ENCODE measurements around the gene GTF2A1.
A peak's percentile ranks its signal among the peaks of the same experiment; 100 is the strongest.

GTF2A1 gene

DNA sequence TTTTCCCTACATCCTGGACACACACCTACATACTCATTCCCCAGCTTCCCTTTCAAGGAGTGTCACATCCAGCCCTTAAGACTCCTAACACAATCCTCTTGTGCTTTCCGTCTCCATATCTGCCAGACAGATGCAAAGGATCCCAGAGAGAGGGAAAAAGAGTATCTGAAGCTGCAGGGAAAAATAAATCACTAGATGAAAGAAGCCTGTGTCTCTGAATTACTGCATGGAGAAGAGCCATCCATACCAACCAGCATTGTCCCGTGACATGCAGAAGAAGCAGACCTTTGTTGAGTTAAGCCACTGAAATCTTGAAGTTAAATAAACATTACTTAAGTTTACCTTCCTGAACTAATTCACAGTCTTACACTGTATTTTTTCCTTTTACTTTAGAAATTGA is 54.6 kb downstream of the GTF2A1 start:
- H3K18ac ChIP-seq (ENCODE audit: low read length), result no peak overlapping the region
- H3K56ac ChIP-seq (ENCODE audit: low read length), result no peak overlapping the region
- H4K5ac ChIP-seq (ENCODE audit: low read length), result no peak overlapping the region
- no peaks in the 10 kb centered on the region for H3K4me1 ChIP-seq (ENCODE audit: control insufficient read depth, low read depth, low read length)
- no peaks in the 10 kb centered on the region for H3K79me2 ChIP-seq (ENCODE audit: control insufficient read depth, insufficient read depth, low read length)
- H2BK120ac ChIP-seq (ENCODE audit: low read depth, low read length), result no peak overlapping the region
- no peaks in the 10 kb centered on the region for H3K36me3 ChIP-seq (ENCODE audit: control insufficient read depth, insufficient read depth, low read length)
- no peaks in the 10 kb centered on the region for H3K27me3 ChIP-seq (ENCODE audit: insufficient read depth, low read length, poor library complexity)
- H3K4me2 ChIP-seq (ENCODE audit: low read length), result no peak overlapping the region
- H3K79me1 ChIP-seq (ENCODE audit: low read length), result no peaks in the 10 kb centered on the region
- no CpG with 5 or more reads among the region's 2 CpGs for WGBS (ENCODE audit: extremely low coverage, insufficient coverage, low lambda C conversion rate)
- H3K23ac ChIP-seq (ENCODE audit: low read length), result no peak overlapping the region
- DNase-seq, result no peak
- no peak overlapping the region for H3K4me3 ChIP-seq (ENCODE audit: low read length)
- no peak overlapping the region for H3K4ac ChIP-seq (ENCODE audit: low read depth, low read length)
- no peak overlapping the region for H3K27ac ChIP-seq (ENCODE audit: low read depth, low read length)
- no peak overlapping the region for H3K9ac ChIP-seq (ENCODE audit: low read length)
- H4K8ac ChIP-seq (ENCODE audit: low read depth, low read length), result no peak overlapping the region
- H2AK5ac ChIP-seq (ENCODE audit: low read length), result no peak overlapping the region
- no peak overlapping the region for H2BK5ac ChIP-seq (ENCODE audit: low read length)
- H2BK15ac ChIP-seq (replicated peaks; ENCODE audit: low read depth), result no peak overlapping the region

DNA sequence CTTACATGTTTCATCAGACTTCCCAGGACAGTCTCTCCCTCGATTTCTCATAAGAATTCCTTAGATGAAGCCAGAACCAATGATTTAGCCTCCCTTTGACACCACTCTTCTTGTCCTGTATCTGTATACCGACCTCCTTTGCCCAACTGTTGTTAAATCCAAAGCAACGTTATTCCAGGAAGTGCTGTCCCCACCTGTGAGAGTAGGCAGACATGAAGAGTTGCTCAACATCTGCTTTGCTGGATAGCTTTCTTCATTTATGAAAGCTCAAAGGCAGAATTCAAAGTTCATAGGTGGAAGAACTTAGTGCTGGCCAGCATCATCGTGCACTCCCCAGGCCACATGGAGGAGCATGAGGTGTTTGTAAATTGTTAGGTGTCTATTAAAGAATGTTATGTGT is 55.6 kb downstream of the GTF2A1 start:
- Histone ChIP-seq H3K4ac (ENCODE audit: low read depth, low read length) (no peak overlapping the region), H3K4me1 (ENCODE audit: control insufficient read depth, low read depth, low read length) (no peaks in the 10 kb centered on the region), H2BK15ac (replicated peaks; ENCODE audit: low read depth) (no peak overlapping the region), H3K27me3 (ENCODE audit: insufficient read depth, low read length, poor library complexity) (no peaks in the 10 kb centered on the region), H4K5ac (ENCODE audit: low read length) (no peak overlapping the region), H3K4me2 (ENCODE audit: low read length) (no peak overlapping the region), H2BK5ac (ENCODE audit: low read length) (no peak overlapping the region), H2AK5ac (ENCODE audit: low read length) (no peak overlapping the region), H3K36me3 (ENCODE audit: control insufficient read depth, insufficient read depth, low read length) (no peaks in the 10 kb centered on the region), H3K23ac (ENCODE audit: low read length) (no peak overlapping the region), H3K9ac (ENCODE audit: low read length) (no peak overlapping the region), H3K18ac (ENCODE audit: low read length) (no peak overlapping the region), H3K4me3 (ENCODE audit: low read length) (no peak overlapping the region), H3K79me2 (ENCODE audit: control insufficient read depth, insufficient read depth, low read length) (no peaks in the 10 kb centered on the region), H3K27ac (ENCODE audit: low read depth, low read length) (no peak overlapping the region), H2BK120ac (ENCODE audit: low read depth, low read length) (no peak overlapping the region), H3K56ac (ENCODE audit: low read length) (no peak overlapping the region), H4K8ac (ENCODE audit: low read depth, low read length) (no peak overlapping the region), H3K79me1 (ENCODE audit: low read length) (no peaks in the 10 kb centered on the region)
- no peak for DNase-seq
- no CpG with 5 or more reads among the region's 4 CpGs for WGBS (ENCODE audit: extremely low coverage, insufficient coverage, low lambda C conversion rate)

GRCh38 chr14:81164167-81164774 is 56.5 kb downstream of the GTF2A1 start:
- Histone ChIP-seq H4K5ac (ENCODE audit: low read length) (no peak overlapping the region), H3K4me3 (ENCODE audit: low read length) (no peak overlapping the region), H3K18ac (ENCODE audit: low read length) (no peak overlapping the region), H3K4ac (ENCODE audit: low read depth, low read length) (no peak overlapping the region), H3K27ac (ENCODE audit: low read depth, low read length) (no peak overlapping the region), H3K79me1 (ENCODE audit: low read length) (no peaks in the 10 kb centered on the region), H3K79me2 (ENCODE audit: control insufficient read depth, insufficient read depth, low read length) (no peaks in the 10 kb centered on the region), H3K4me1 (ENCODE audit: control insufficient read depth, low read depth, low read length) (no peaks in the 10 kb centered on the region), H2AK5ac (ENCODE audit: low read length) (no peak overlapping the region), H3K9ac (ENCODE audit: low read length) (no peak overlapping the region), H2BK120ac (ENCODE audit: low read depth, low read length) (no peak overlapping the region), H4K8ac (ENCODE audit: low read depth, low read length) (no peak overlapping the region), H3K4me2 (ENCODE audit: low read length) (no peak overlapping the region), H3K23ac (ENCODE audit: low read length) (no peak overlapping the region), H3K36me3 (ENCODE audit: control insufficient read depth, insufficient read depth, low read length) (no peaks in the 10 kb centered on the region), H3K56ac (ENCODE audit: low read length) (no peak overlapping the region), H2BK5ac (ENCODE audit: low read length) (no peak overlapping the region), H3K27me3 (ENCODE audit: insufficient read depth, low read length, poor library complexity) (no peaks in the 10 kb centered on the region), H2BK15ac (replicated peaks; ENCODE audit: low read depth) (no peak overlapping the region)
- DNase-seq, result peak; percentile 96
- no CpG with 5 or more reads among the region's 1 CpG for WGBS (ENCODE audit: extremely low coverage, insufficient coverage, low lambda C conversion rate)

- no peak overlapping the region for H2BK15ac ChIP-seq (replicated peaks; ENCODE audit: low read depth)
- H3K4me3 ChIP-seq (ENCODE audit: low read length), result no peak overlapping the region
- H3K27ac ChIP-seq (ENCODE audit: low read depth, low read length), result no peak overlapping the region
- H3K9ac ChIP-seq (ENCODE audit: low read length), result no peak overlapping the region
- no peak overlapping the region for H3K4me2 ChIP-seq (ENCODE audit: low read length)
- H3K18ac ChIP-seq (ENCODE audit: low read length), result no peak overlapping the region
- no peaks in the 10 kb centered on the region for H3K79me2 ChIP-seq (ENCODE audit: control insufficient read depth, insufficient read depth, low read length)
- H2BK120ac ChIP-seq (ENCODE audit: low read depth, low read length), result no peak overlapping the region
- no peak overlapping the region for H3K4ac ChIP-seq (ENCODE audit: low read depth, low read length)
- H3K27me3 ChIP-seq (ENCODE audit: insufficient read depth, low read length, poor library complexity), result no peaks in the 10 kb centered on the region
- H3K23ac ChIP-seq (ENCODE audit: low read length), result no peak overlapping the region
- WGBS (ENCODE audit: extremely low coverage, insufficient coverage, low lambda C conversion rate), result no CpG with 5 or more reads among the region's 3 CpGs
- no peak overlapping the region for H3K56ac ChIP-seq (ENCODE audit: low read length)
- no peak overlapping the region for H2BK5ac ChIP-seq (ENCODE audit: low read length)
- H2AK5ac ChIP-seq (ENCODE audit: low read length), result no peak overlapping the region
- no peaks in the 10 kb centered on the region for H3K4me1 ChIP-seq (ENCODE audit: control insufficient read depth, low read depth, low read length)
- no peak overlapping the region for H4K8ac ChIP-seq (ENCODE audit: low read depth, low read length)
- H3K79me1 ChIP-seq (ENCODE audit: low read length), result no peaks in the 10 kb centered on the region
- no peak overlapping the region for H4K5ac ChIP-seq (ENCODE audit: low read length)
- no peaks in the 10 kb centered on the region for H3K36me3 ChIP-seq (ENCODE audit: control insufficient read depth, insufficient read depth, low read length)
- DNase-seq, result peak; percentile 13
These were observed 57.8 kb downstream of the GTF2A1 start for GRCh38 chr14:81162941-81163340.

GRCh38 chr14:81161749-81162148 is 59.0 kb downstream of the GTF2A1 start:
- H2AK5ac ChIP-seq (ENCODE audit: low read length), result no peak overlapping the region
- H3K4me2 ChIP-seq (ENCODE audit: low read length), result no peak overlapping the region
- no peak overlapping the region for H2BK15ac ChIP-seq (replicated peaks; ENCODE audit: low read depth)
- no peak overlapping the region for H4K8ac ChIP-seq (ENCODE audit: low read depth, low read length)
- H3K27ac ChIP-seq (ENCODE audit: low read depth, low read length), result no peak overlapping the region
- no peak overlapping the region for H2BK5ac ChIP-seq (ENCODE audit: low read length)
- no peak overlapping the region for H2BK120ac ChIP-seq (ENCODE audit: low read depth, low read length)
- no peaks in the 10 kb centered on the region for H3K27me3 ChIP-seq (ENCODE audit: insufficient read depth, low read length, poor library complexity)
- H3K4ac ChIP-seq (ENCODE audit: low read depth, low read length), result no peak overlapping the region
- H3K79me1 ChIP-seq (ENCODE audit: low read length), result no peaks in the 10 kb centered on the region
- H3K36me3 ChIP-seq (ENCODE audit: control insufficient read depth, insufficient read depth, low read length), result no peaks in the 10 kb centered on the region
- H3K9ac ChIP-seq (ENCODE audit: low read length), result no peak overlapping the region
- H3K18ac ChIP-seq (ENCODE audit: low read length), result no peak overlapping the region
- no peak overlapping the region for H4K5ac ChIP-seq (ENCODE audit: low read length)
- no peak for DNase-seq
- WGBS (ENCODE audit: extremely low coverage, insufficient coverage, low lambda C conversion rate), result no CpG with 5 or more reads among the region's 1 CpG
- no peaks in the 10 kb centered on the region for H3K4me1 ChIP-seq (ENCODE audit: control insufficient read depth, low read depth, low read length)
- H3K4me3 ChIP-seq (ENCODE audit: low read length), result no peak overlapping the region
- H3K23ac ChIP-seq (ENCODE audit: low read length), result no peak overlapping the region
- no peak overlapping the region for H3K56ac ChIP-seq (ENCODE audit: low read length)
- no peaks in the 10 kb centered on the region for H3K79me2 ChIP-seq (ENCODE audit: control insufficient read depth, insufficient read depth, low read length)

DNA sequence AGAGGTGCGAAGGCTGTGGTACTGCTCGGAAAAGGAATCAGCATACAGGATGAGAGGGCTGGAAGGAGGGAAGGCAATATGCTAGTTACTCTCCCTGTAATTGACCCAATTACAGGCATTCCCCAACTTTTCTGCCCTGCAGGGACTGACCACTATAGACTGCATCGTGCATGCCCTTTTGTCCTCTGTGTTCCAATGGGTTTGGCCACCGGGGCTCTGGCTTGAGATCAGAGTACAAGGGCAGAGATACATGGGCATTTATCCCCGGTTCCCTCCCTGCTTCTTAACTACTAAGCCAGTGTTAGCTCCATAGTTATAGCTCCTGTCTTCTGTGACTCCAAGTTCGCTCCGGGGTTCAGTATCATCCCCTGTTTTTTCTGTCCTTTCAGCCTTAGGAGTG is 59.7 kb downstream of the GTF2A1 start:
- Histone ChIP-seq H3K4me3 (ENCODE audit: low read length) (no peak overlapping the region), H3K56ac (ENCODE audit: low read length) (no peak overlapping the region), H3K4me1 (ENCODE audit: control insufficient read depth, low read depth, low read length) (no peaks in the 10 kb centered on the region), H2BK15ac (replicated peaks; ENCODE audit: low read depth) (no peak overlapping the region), H3K36me3 (ENCODE audit: control insufficient read depth, insufficient read depth, low read length) (no peaks in the 10 kb centered on the region), H3K79me1 (ENCODE audit: low read length) (no peaks in the 10 kb centered on the region), H3K4me2 (ENCODE audit: low read length) (no peak overlapping the region), H2BK120ac (ENCODE audit: low read depth, low read length) (no peak overlapping the region), H2AK5ac (ENCODE audit: low read length) (no peak overlapping the region), H3K27ac (ENCODE audit: low read depth, low read length) (no peak overlapping the region), H4K5ac (ENCODE audit: low read length) (no peak overlapping the region), H3K23ac (ENCODE audit: low read length) (no peak overlapping the region), H3K79me2 (ENCODE audit: control insufficient read depth, insufficient read depth, low read length) (no peaks in the 10 kb centered on the region), H3K4ac (ENCODE audit: low read depth, low read length) (no peak overlapping the region), H3K9ac (ENCODE audit: low read length) (no peak overlapping the region), H3K27me3 (ENCODE audit: insufficient read depth, low read length, poor library complexity) (no peaks in the 10 kb centered on the region), H3K18ac (ENCODE audit: low read length) (no peak overlapping the region), H2BK5ac (ENCODE audit: low read length) (no peak overlapping the region), H4K8ac (ENCODE audit: low read depth, low read length) (no peak overlapping the region)
- WGBS (ENCODE audit: extremely low coverage, insufficient coverage, low lambda C conversion rate), result no CpG with 5 or more reads among the region's 7 CpGs
- DNase-seq, result no peak
